ENCODE results near the gene PDSS1. TPM values are rescaled to one million over a fixed set of nuclear protein-coding genes. Genes with fewer than 3 reads are reported as not detected.
"Not testable (repeated sequence)": the region's sequence is repeated elsewhere in the genome, so short reads cannot be mapped to it uniquely, and the experiment has no call there.

Gene PDSS1
- total and polyA plus RNA-seq, 4 donors: 6.0 to 7.6 (median 7.1) TPM

- Histone ChIP-seq H3K36me3 (ENCODE audit: control insufficient read depth in 4 of 4, insufficient read depth in 3 of 4, low read depth in 1 of 4, low read length in 3 of 4) (no peaks in the 10 kb centered on the region), H3K27me3 (ENCODE audit: control insufficient read depth in 4 of 4, insufficient read depth in 4 of 4, low read length in 3 of 4) (no peaks in the 10 kb centered on the region), H3K9me3 (ENCODE audit: control insufficient read depth in 4 of 4, low read length in 3 of 4) (no peaks in the 10 kb centered on the region), H3K9ac (ENCODE audit: low read depth in 1 of 2, low read length in 2 of 2) (no peak overlapping the region), H3K27ac (ENCODE audit: low read depth in 1 of 2, low read length in 2 of 2) (no peak overlapping the region), H3K4me1 (ENCODE audit: control insufficient read depth in 4 of 4, insufficient read depth in 4 of 4, low read length in 3 of 4) (no peaks in the 10 kb centered on the region), H3K4me3 (ENCODE audit: low read depth in 1 of 3, low read length in 3 of 3) (no peak overlapping the region)
- DNase-seq (ENCODE audit: low spot score): no peak
- TF ChIP-seq FOXA2 (IDR thresholded peaks at IDR 0.05) (no peak), RXRA (IDR thresholded peaks at IDR 0.05) (no peak), HNF4G (IDR thresholded peaks at IDR 0.05) (no peak), ZBTB33 (IDR thresholded peaks at IDR 0.05) (no peak), GABPA (IDR thresholded peaks at IDR 0.05 in 1 of 2, conservative IDR thresholded peaks at IDR 0.05 in 1 of 2) (no peak), FOXA1 (IDR thresholded peaks at IDR 0.05) (no peak), NR2F2 (IDR thresholded peaks at IDR 0.05) (no peak), MAX (IDR thresholded peaks at IDR 0.05) (no peak), EGR1 (IDR thresholded peaks at IDR 0.05; ENCODE audit: low read depth in 2 of 2) (no peak), SP1 (IDR thresholded peaks at IDR 0.05) (no peak), TAF1 (conservative IDR thresholded peaks at IDR 0.05) (no peak), HNF4A (conservative IDR thresholded peaks at IDR 0.05) (no peak), YY1 (IDR thresholded peaks at IDR 0.05) (no peak), JUND (IDR thresholded peaks at IDR 0.05) (no peak), RAD21 (IDR thresholded peaks at IDR 0.05) (no peak), REST (IDR thresholded peaks at IDR 0.05) (no peak), ATF3 (IDR thresholded peaks at IDR 0.05) (no peak), CTCF (IDR thresholded peaks at IDR 0.05; ENCODE audit: low read depth, low read length, missing input control) (no peak)
- WGBS: 87% methylated on average over 4 of the region's 4 CpGs
Measured at GRCh38 chr10:26650406-26650805, 47.1 kb upstream of the PDSS1 start.

- not testable (repeated sequence) for H3K9ac ChIP-seq (ENCODE audit: low read depth in 1 of 2, low read length in 2 of 2); H3K4me3 ChIP-seq (ENCODE audit: low read depth in 1 of 3, low read length in 3 of 3); H3K27ac ChIP-seq (ENCODE audit: low read depth in 1 of 2, low read length in 2 of 2); H3K27me3 ChIP-seq (ENCODE audit: control insufficient read depth in 4 of 4, insufficient read depth in 4 of 4, low read length in 3 of 4); H3K4me1 ChIP-seq (ENCODE audit: control insufficient read depth in 4 of 4, insufficient read depth in 4 of 4, low read length in 3 of 4); H3K36me3 ChIP-seq (ENCODE audit: control insufficient read depth in 4 of 4, insufficient read depth in 3 of 4, low read depth in 1 of 4, low read length in 3 of 4); DNase-seq (ENCODE audit: low spot score); H3K9me3 ChIP-seq (ENCODE audit: control insufficient read depth in 4 of 4, low read length in 3 of 4)
- WGBS: 75% methylated on average over 2 of the region's 2 CpGs
Measured at GRCh38 chr10:26651476-26651875, 46.0 kb upstream of the PDSS1 start.

All from liver (tissue), 9 donors.